ENCODE results near the gene C22orf39. TPM values are rescaled to one million over a fixed set of nuclear protein-coding genes. Genes with fewer than 3 reads are reported as not detected.

C22orf39 gene
- total RNA-seq, 1 donor from 2014 or later = 25.3 TPM

GRCh38 chr22:19494001-19494560 is 46.6 kb upstream of the C22orf39 start:
- H3K36me3 ChIP-seq (ENCODE audit: control insufficient read depth, insufficient read depth, low read length) = no peaks in the 10 kb centered on the region
- no peaks in the 10 kb centered on the region for H3K27me3 ChIP-seq (ENCODE audit: control insufficient read depth, insufficient read depth, low read length)
- H3K4me3 ChIP-seq (ENCODE audit: low read depth, low read length) = no peak overlapping the region
- no peak for TF ChIP-seq CTCF (IDR thresholded peaks at IDR 0.05; ENCODE audit: insufficient read depth, low read length, severe bottlenecking)
- FAIRE-seq (no peak), DNase-seq (ENCODE audit: low read depth) (no peak)

GRCh38 chr22:19492504-19493174 is 45.1 kb upstream of the C22orf39 start:
- no peak for TF ChIP-seq CTCF (IDR thresholded peaks at IDR 0.05; ENCODE audit: insufficient read depth, low read length, severe bottlenecking)
- H3K36me3 ChIP-seq (ENCODE audit: control insufficient read depth, insufficient read depth, low read length) = no peaks in the 10 kb centered on the region
- no peak for DNase-seq (ENCODE audit: low read depth)
- no peak for FAIRE-seq
- H3K4me3 ChIP-seq (ENCODE audit: low read depth, low read length) = no peak overlapping the region
- no peaks in the 10 kb centered on the region for H3K27me3 ChIP-seq (ENCODE audit: control insufficient read depth, insufficient read depth, low read length)

- Histone ChIP-seq H3K27me3 (ENCODE audit: control insufficient read depth, insufficient read depth, low read length) (no peaks in the 10 kb centered on the region), H3K4me3 (ENCODE audit: low read depth, low read length) (no peak overlapping the region), H3K36me3 (ENCODE audit: control insufficient read depth, insufficient read depth, low read length) (no peaks in the 10 kb centered on the region)
- no peak for FAIRE-seq
- no peak for DNase-seq (ENCODE audit: low read depth)
- TF ChIP-seq CTCF (IDR thresholded peaks at IDR 0.05; ENCODE audit: insufficient read depth, low read length, severe bottlenecking) = no peak
These were observed 43.2 kb upstream of the C22orf39 start for GRCh38 chr22:19490628-19491230.

- H3K4me3 ChIP-seq (ENCODE audit: low read depth, low read length) = no peak overlapping the region
- H3K36me3 ChIP-seq (ENCODE audit: control insufficient read depth, insufficient read depth, low read length) = no peaks in the 10 kb centered on the region
- no peaks in the 10 kb centered on the region for H3K27me3 ChIP-seq (ENCODE audit: control insufficient read depth, insufficient read depth, low read length)
- FAIRE-seq (no peak), DNase-seq (ENCODE audit: low read depth) (no peak)
- no peak for TF ChIP-seq CTCF (IDR thresholded peaks at IDR 0.05; ENCODE audit: insufficient read depth, low read length, severe bottlenecking)
These were observed 41.7 kb upstream of the C22orf39 start for GRCh38 chr22:19488884-19489843.

GRCh38 chr22:19488285-19488684 is 40.8 kb upstream of the C22orf39 start:
- no peak for DNase-seq (ENCODE audit: low read depth)
- Histone ChIP-seq H3K36me3 (ENCODE audit: control insufficient read depth, insufficient read depth, low read length) (no peaks in the 10 kb centered on the region), H3K27me3 (ENCODE audit: control insufficient read depth, insufficient read depth, low read length) (no peaks in the 10 kb centered on the region), H3K4me3 (ENCODE audit: low read depth, low read length) (no peak overlapping the region)
- TF ChIP-seq CTCF (IDR thresholded peaks at IDR 0.05; ENCODE audit: insufficient read depth, low read length, severe bottlenecking) = no peak
- FAIRE-seq = peak; percentile 36
